GM12872 (cell line): ENCODE measurements around the gene COPS7A.
A peak's percentile ranks its signal among the peaks of the same experiment; 100 is the strongest.

ENCODE experiments used
- CTCF ChIP-seq: IDR thresholded peaks from 3 replicates; pipeline ENCODE4 v1.5.1; 2011; ENCODE audit warnings: low read depth, mild to moderate bottlenecking, low read length, moderate library complexity; ENCODE audit not compliant: insufficient read depth

COPS7A gene

GRCh38 chr12:6751767-6752166 lies 27.9 kb downstream of the COPS7A start:
- TF ChIP-seq CTCF: no peak

- no peak for TF ChIP-seq CTCF
These were observed 28.5 kb downstream of the COPS7A start for GRCh38 chr12:6752167-6752920.

- TF ChIP-seq CTCF: no peak; the same call in 2 of the 3 replicates
These were observed 29.3 kb downstream of the COPS7A start, which contains the start of gene MLF2 for GRCh38 chr12:6752921-6753771. MLF2 (minus strand) TSS chr12:6753141; CDS start chr12:6752334, 807 bp downstream.

- peak; percentile 95; the same call in 2 of the 3 replicates for TF ChIP-seq CTCF
These were observed 30.0 kb downstream of the COPS7A start for GRCh38 chr12:6753772-6754356.

GRCh38 chr12:6754411-6754810 lies 30.6 kb downstream of the COPS7A start:
- TF ChIP-seq CTCF: no peak

GRCh38 chr12:6757028-6757690 lies 33.3 kb downstream of the COPS7A start:
- TF ChIP-seq CTCF: no peak
